Cardiac fibroblast (primary cell): ENCODE results near the gene FHAD1.
A peak's percentile ranks its signal among the peaks of the same experiment; 100 is the strongest.

Experiments used
- DNase-seq, 2 donors: peaks; one replicate each; pipeline versions ENCODE4 v3.0.0 to v3.0.0-alpha.2; 2010; ENCODE audit warnings: low read depth in 2 of 2
- H3K4me3 ChIP-seq, 2 donors: replicated peaks in 1 of 2; 1 replicate in 1 of 2; 2 replicates in 1 of 2; pipeline ENCODE4 v1.5.1; 2011; ENCODE audit warnings: low read depth in 2 of 2, low read length in 2 of 2, mild to moderate bottlenecking in 2 of 2, moderate library complexity in 1 of 2
- CTCF ChIP-seq: IDR thresholded peaks from one replicate; pipeline ENCODE4 v1.5.1; 2011; ENCODE audit warnings: low read depth, mild to moderate bottlenecking, low read length, inconsistent platforms

Gene FHAD1

GRCh38 chr1:15316510-15316909 lies 69.5 kb downstream of the FHAD1 start:
- no peak for TF ChIP-seq CTCF
- no peak for DNase-seq
- H3K4me3 ChIP-seq = no peak overlapping the region

- no peak for TF ChIP-seq CTCF
- no peak overlapping the region for H3K4me3 ChIP-seq
- no peak for DNase-seq
These were observed 73.2 kb downstream of the FHAD1 start for GRCh38 chr1:15320267-15320666.

GRCh38 chr1:15321601-15322000 lies 74.6 kb downstream of the FHAD1 start:
- no peak overlapping the region for H3K4me3 ChIP-seq
- TF ChIP-seq CTCF = no peak
- DNase-seq = no peak

GRCh38 chr1:15322648-15323350 lies 75.8 kb downstream of the FHAD1 start:
- H3K4me3 ChIP-seq = no peak overlapping the region
- TF ChIP-seq CTCF = no peak
- no peak for DNase-seq

- no peak overlapping the region for H3K4me3 ChIP-seq
- TF ChIP-seq CTCF = peak; percentile 98
- DNase-seq = peak; percentile 84 to 86
These were observed 76.4 kb downstream of the FHAD1 start for GRCh38 chr1:15323351-15323988.

- TF ChIP-seq CTCF = no peak
- no peak for DNase-seq
- H3K4me3 ChIP-seq = no peak overlapping the region
These were observed 77.2 kb downstream of the FHAD1 start for GRCh38 chr1:15323989-15324868.
